MCF 10A (cell line): ENCODE data around the gene TC2N. TPM values are rescaled to one million over a fixed set of nuclear protein-coding genes. Genes with fewer than 3 reads are reported as not detected.
A peak's percentile ranks its signal among the peaks of the same experiment; 100 is the strongest.

ENCODE experiments used
- BruUV-seq: library from RNA; stranded (reverse); fragments of 400-500 nt; replicated peaks from 2 replicates; lab custom pipeline; 2021; lab: Mats Ljungman, UMichigan
- CTCF ChIA-PET: fragments of 300-600 bp; sonication (Branson Sonifier 250); formaldehyde crosslinking; extraction: SDS; loops from one replicate; lab custom pipeline; 2021; ENCODE audit warnings: antibody characterized with exemption, inconsistent platforms; lab: Yijun Ruan, JAX
- POLR2A ChIA-PET: fragments of 300-600, 350-650 bp; sonication (Branson Sonifier 250); formaldehyde crosslinking; extraction: SDS; loops from one replicate; lab custom pipeline; 2020; ENCODE audit warnings: antibody characterized with exemption, inconsistent platforms; lab: Yijun Ruan, JAX
- DNase-seq: peaks from one replicate; pipeline ENCODE4 v3.0.0-alpha.2; 2018; ENCODE audit not compliant: unreplicated experiment
- H3K27ac Mint-ChIP-seq: one replicate; pipeline ENCODE4 v1.8.0; 2022; ENCODE audit warnings: mild to moderate bottlenecking, low read depth, mixed read lengths; ENCODE audit not compliant: unreplicated experiment
- H3K27me3 Mint-ChIP-seq: one replicate; pipeline ENCODE4 v1.8.0; 2022; ENCODE audit warnings: mixed read lengths; ENCODE audit not compliant: insufficient read depth, unreplicated experiment
- H3K36me3 Mint-ChIP-seq: one replicate; pipeline ENCODE4 v1.8.0; 2022; ENCODE audit warnings: mild to moderate bottlenecking, moderate library complexity, mixed read lengths; ENCODE audit not compliant: insufficient read depth, unreplicated experiment
- H3K4me1 Mint-ChIP-seq: one replicate; pipeline ENCODE4 v1.8.0; 2022; ENCODE audit warnings: mixed read lengths; ENCODE audit not compliant: insufficient read depth, unreplicated experiment
- H3K4me3 Mint-ChIP-seq: one replicate; pipeline ENCODE4 v1.8.0; 2022; ENCODE audit warnings: mild to moderate bottlenecking, moderate library complexity, mixed read lengths; ENCODE audit not compliant: unreplicated experiment
- H3K9me3 Mint-ChIP-seq: one replicate; pipeline ENCODE4 v1.8.0; 2022; ENCODE audit warnings: mixed read lengths; ENCODE audit not compliant: unreplicated experiment
- intact Hi-C: fragments of 100-400 bp; cut with micrococcal nuclease; formaldehyde crosslinking; loops from 2 replicates; pipeline ENCODE4 v1.14.1; 2022
- total RNA-seq: library from RNA; stranded (reverse); gene quantifications from 2 replicates; pipeline ENCODE4 v1.2.3, GENCODE V29; 2022
- TF ChIP-seq, protein P1 (sequence below): fragments of 200-600 bp; IDR thresholded peaks from one replicate; pipeline ENCODE4 v1.8.0; 2022; ENCODE audit warnings: antibody characterized with exemption, mild to moderate bottlenecking; ENCODE audit not compliant: unreplicated experiment

TC2N gene
- total RNA-seq, 1 experiment from 2014 or later: 11.8 TPM

DNA sequence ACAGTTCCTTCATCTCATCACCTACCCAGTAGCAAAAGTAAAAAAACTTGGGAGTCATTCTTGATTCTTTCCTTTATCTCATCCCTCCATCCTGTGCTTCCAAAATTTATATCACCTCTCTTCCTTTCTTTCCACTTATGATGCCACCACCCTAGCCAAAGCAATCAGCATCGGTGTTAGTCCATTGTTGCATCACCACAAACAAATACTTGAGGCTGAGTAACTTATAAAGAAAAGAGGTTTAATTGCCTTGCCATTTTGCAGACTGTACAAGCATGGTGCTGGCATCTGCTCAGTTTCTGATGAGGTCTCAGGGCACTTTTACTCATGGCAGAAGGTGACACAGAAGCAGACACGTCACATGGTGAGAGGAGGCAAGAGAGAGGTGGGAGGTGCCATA, 115.6 kb downstream of the TC2N start:
- CTCF ChIA-PET: no interaction called here
- H3K27ac Mint-ChIP-seq: no peak overlapping the region
- H3K4me3 Mint-ChIP-seq: no peak overlapping the region
- peaks cover 20% of the 10 kb centered on the region for H3K4me1 Mint-ChIP-seq
- no peak for DNase-seq
- BruUV-seq: no TSS peak
- no peaks in the 10 kb centered on the region for H3K36me3 Mint-ChIP-seq
- no peaks in the 10 kb centered on the region for H3K27me3 Mint-ChIP-seq
- POLR2A ChIA-PET: no interaction called here
- TF ChIP-seq, protein P1, sequence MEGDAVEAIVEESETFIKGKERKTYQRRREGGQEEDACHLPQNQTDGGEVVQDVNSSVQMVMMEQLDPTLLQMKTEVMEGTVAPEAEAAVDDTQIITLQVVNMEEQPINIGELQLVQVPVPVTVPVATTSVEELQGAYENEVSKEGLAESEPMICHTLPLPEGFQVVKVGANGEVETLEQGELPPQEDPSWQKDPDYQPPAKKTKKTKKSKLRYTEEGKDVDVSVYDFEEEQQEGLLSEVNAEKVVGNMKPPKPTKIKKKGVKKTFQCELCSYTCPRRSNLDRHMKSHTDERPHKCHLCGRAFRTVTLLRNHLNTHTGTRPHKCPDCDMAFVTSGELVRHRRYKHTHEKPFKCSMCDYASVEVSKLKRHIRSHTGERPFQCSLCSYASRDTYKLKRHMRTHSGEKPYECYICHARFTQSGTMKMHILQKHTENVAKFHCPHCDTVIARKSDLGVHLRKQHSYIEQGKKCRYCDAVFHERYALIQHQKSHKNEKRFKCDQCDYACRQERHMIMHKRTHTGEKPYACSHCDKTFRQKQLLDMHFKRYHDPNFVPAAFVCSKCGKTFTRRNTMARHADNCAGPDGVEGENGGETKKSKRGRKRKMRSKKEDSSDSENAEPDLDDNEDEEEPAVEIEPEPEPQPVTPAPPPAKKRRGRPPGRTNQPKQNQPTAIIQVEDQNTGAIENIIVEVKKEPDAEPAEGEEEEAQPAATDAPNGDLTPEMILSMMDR: no peak
- intact Hi-C loops: no loop called here
- H3K9me3 Mint-ChIP-seq: no peaks in the 10 kb centered on the region

DNA sequence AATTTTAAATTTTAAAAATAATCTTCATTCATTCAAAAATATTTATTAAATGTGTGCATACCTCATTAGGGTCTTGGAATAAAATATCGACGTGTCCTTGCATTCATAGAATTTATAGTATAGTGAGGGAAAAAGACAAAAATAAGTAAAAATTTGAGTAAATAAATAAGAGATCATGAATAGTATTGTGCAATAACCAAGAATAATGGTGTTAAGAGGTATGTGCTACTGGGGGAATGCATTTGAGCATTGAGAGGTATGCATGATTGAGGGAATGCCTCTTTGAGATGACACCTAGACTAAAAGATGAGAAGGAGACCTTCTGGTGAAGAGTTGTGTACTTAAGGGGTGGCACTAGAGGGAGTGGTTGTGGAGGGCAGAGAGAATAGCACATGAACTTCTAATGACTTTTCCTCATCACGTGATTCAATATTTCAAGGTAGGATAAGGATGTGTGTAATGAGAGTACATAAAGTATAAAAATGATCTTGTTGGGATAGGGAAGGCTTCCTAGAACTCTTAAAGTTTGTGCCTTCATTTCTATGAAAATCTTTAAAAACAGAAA, 116.6 kb downstream of the TC2N start:
- no peaks in the 10 kb centered on the region for H3K27me3 Mint-ChIP-seq
- H3K4me3 Mint-ChIP-seq: no peak overlapping the region
- no peaks in the 10 kb centered on the region for H3K9me3 Mint-ChIP-seq
- TF ChIP-seq, protein P1: no peak
- peaks cover 20% of the 10 kb centered on the region for H3K4me1 Mint-ChIP-seq
- intact Hi-C loops: no loop called here
- no TSS peak for BruUV-seq
- POLR2A ChIA-PET: interaction anchor here (0.6 kb wide), 1 partner anchor 16 kb away, joined by 3 read pairs; no protein-coding TSS in a partner anchor
- no peak for DNase-seq
- H3K27ac Mint-ChIP-seq: no peak overlapping the region
- CTCF ChIA-PET: interaction anchor here (0.8 kb wide), 1 partner anchor 160 kb away, joined by 3 read pairs; no protein-coding TSS in a partner anchor
- no peaks in the 10 kb centered on the region for H3K36me3 Mint-ChIP-seq

GRCh38 chr14:91749868-91750267, 117.5 kb downstream of the TC2N start:
- H3K4me3 Mint-ChIP-seq: no peak overlapping the region
- H3K27ac Mint-ChIP-seq: no peak overlapping the region
- intact Hi-C loops: no loop called here
- no peaks in the 10 kb centered on the region for H3K36me3 Mint-ChIP-seq
- peak; percentile 27 for DNase-seq
- H3K4me1 Mint-ChIP-seq: peaks cover 20% of the 10 kb centered on the region
- no TSS peak for BruUV-seq
- TF ChIP-seq, protein P1: no peak
- ChIA-PET CTCF (interaction anchor here (0.8 kb wide), 1 partner anchor 161 kb away, joined by 3 read pairs; no protein-coding TSS in a partner anchor), POLR2A (no interaction called here)
- H3K27me3 Mint-ChIP-seq: no peaks in the 10 kb centered on the region
- H3K9me3 Mint-ChIP-seq: no peaks in the 10 kb centered on the region

GRCh38 chr14:91748049-91748448, 119.3 kb downstream of the TC2N start:
- peaks cover 12% of the 10 kb centered on the region for H3K4me1 Mint-ChIP-seq
- no peaks in the 10 kb centered on the region for H3K27me3 Mint-ChIP-seq
- H3K36me3 Mint-ChIP-seq: no peaks in the 10 kb centered on the region
- BruUV-seq: no TSS peak
- intact Hi-C loops: no loop called here
- DNase-seq: no peak
- ChIA-PET POLR2A (no interaction called here), CTCF (no interaction called here)
- no peak overlapping the region for H3K27ac Mint-ChIP-seq
- H3K4me3 Mint-ChIP-seq: no peak overlapping the region
- TF ChIP-seq, protein P1: no peak
- no peaks in the 10 kb centered on the region for H3K9me3 Mint-ChIP-seq
